ENCODE measurements around the gene PHF12. TPM values are rescaled to one million over a fixed set of nuclear protein-coding genes. Genes with fewer than 3 reads are reported as not detected.

The PHF12 gene
- total RNA-seq, 2 experiments from 2014 or later = 47.4 to 48.5 TPM

- CTCF ChIA-PET = interaction anchor here (1.2 to 2.9 kb wide), 6 partner anchors 8 to 138 kb away, joined by 3 to 18 read pairs (median 10); no protein-coding TSS in a partner anchor
- POLR2A ChIA-PET = interaction anchor here (0.6 to 2.7 kb wide), 3 partner anchors 9 to 174 kb away, joined by 3 to 11 read pairs (median 3); partner anchors contain the start of gene TLCD1
These were observed 50.2 kb downstream of the PHF12 start for GRCh38 chr17:28900986-28901726.

- CTCF ChIA-PET = interaction anchor here (1.0 to 2.2 kb wide), 3 partner anchors 17 to 173 kb away, joined by 3 to 13 read pairs (median 5); partner anchors contain the start of gene TLCD1
- POLR2A ChIA-PET = interaction anchor here (0.9 kb wide), 1 partner anchor 172 kb away, joined by 6 read pairs; no protein-coding TSS in a partner anchor
These were observed 52.0 kb downstream of the PHF12 start for GRCh38 chr17:28899212-28899815.

- CTCF ChIA-PET = interaction anchor here (0.7 to 2.2 kb wide), 8 partner anchors 18 to 172 kb away, joined by 3 to 13 read pairs (median 3); partner anchors contain the start of genes FAM222B, PHF12 and TLCD1
- POLR2A ChIA-PET = interaction anchor here (0.7 to 0.9 kb wide), 2 partner anchors 171 to 177 kb away, joined by 4 to 6 read pairs; no protein-coding TSS in a partner anchor
These were observed 52.8 kb downstream of the PHF12 start for GRCh38 chr17:28898527-28898955.

GRCh38 chr17:28897769-28898526 lies 53.4 kb downstream of the PHF12 start:
- CTCF ChIA-PET = interaction anchor here (0.7 to 2.2 kb wide), 8 partner anchors 19 to 171 kb away, joined by 3 to 13 read pairs (median 3); partner anchors contain the start of genes FAM222B, PHF12 and TLCD1
- POLR2A ChIA-PET = interaction anchor here (0.6 to 1.1 kb wide), 6 partner anchors 26 to 178 kb away, joined by 3 to 9 read pairs (median 4); partner anchors contain the start of genes RPL23A and TLCD1

- ChIA-PET CTCF (interaction anchor here (1.0 to 2.2 kb wide), 8 partner anchors 19 to 170 kb away, joined by 3 to 13 read pairs (median 3); partner anchors contain the start of genes FAM222B, PHF12 and TLCD1), POLR2A (interaction anchor here (0.6 to 1.1 kb wide), 7 partner anchors 14 to 171 kb away, joined by 3 to 9 read pairs (median 4); partner anchors contain the start of gene TLCD1)
These were observed 54.2 kb downstream of the PHF12 start, which contains the start of gene FLOT2 for GRCh38 chr17:28896884-28897768. FLOT2 (minus strand) TSS chr17:28897733; CDS start chr17:28897574, 159 bp downstream.

GRCh38 chr17:28896491-28896883 lies 54.8 kb downstream of the PHF12 start:
- POLR2A ChIA-PET = interaction anchor here (0.6 to 0.7 kb wide), 2 partner anchors 14 to 41 kb away, joined by 4 to 5 read pairs; no protein-coding TSS in a partner anchor

GRCh38 chr17:28895794-28896447 lies 55.4 kb downstream of the PHF12 start:
- ChIA-PET POLR2A (no interaction called here), CTCF (interaction anchor here (1.0 to 2.0 kb wide), 4 partner anchors 25 to 169 kb away, joined by 3 to 7 read pairs (median 4); no protein-coding TSS in a partner anchor)

More at GRCh38 chr17:28896491-28896883, 54.8 kb downstream of the PHF12 start:
- CTCF ChIA-PET = interaction anchor here (1.0 to 2.0 kb wide), 4 partner anchors 26 to 170 kb away, joined by 3 to 7 read pairs (median 4); no protein-coding TSS in a partner anchor

- ChIA-PET CTCF (interaction anchor here (0.7 to 2.9 kb wide), 5 partner anchors 9 to 130 kb away, joined by 3 to 18 read pairs (median 5); partner anchors contain the start of gene DHRS13), POLR2A (interaction anchor here (0.5 to 1.1 kb wide), 6 partner anchors 9 to 392 kb away, joined by 3 to 5 read pairs (median 4); partner anchors contain the start of gene DHRS13)
These were observed 57.8 kb downstream of the PHF12 start for GRCh38 chr17:28893248-28894183.

- CTCF ChIA-PET = interaction anchor here (1.1 to 2.9 kb wide), 5 partner anchors 9 to 128 kb away, joined by 3 to 18 read pairs (median 4); partner anchors contain the start of gene DHRS13
- POLR2A ChIA-PET = interaction anchor here (0.7 to 1.0 kb wide), 2 partner anchors 9 to 10 kb away, joined by 3 read pairs; no protein-coding TSS in a partner anchor
These were observed 59.3 kb downstream of the PHF12 start for GRCh38 chr17:28892024-28892423.

GRCh38 chr17:28891201-28891600 lies 60.1 kb downstream of the PHF12 start:
- ChIA-PET CTCF (interaction anchor here (2.9 kb wide), 1 partner anchor 11 kb away, joined by 18 read pairs; the partner anchor contains the start of gene DHRS13), POLR2A (no interaction called here)

- ChIA-PET CTCF (interaction anchor here (1.2 kb wide), 1 partner anchor 10 kb away, joined by 3 read pairs; no protein-coding TSS in a partner anchor), POLR2A (interaction anchor here (0.7 kb wide), 2 partner anchors 48 to 162 kb away, joined by 5 to 6 read pairs; no protein-coding TSS in a partner anchor)
These were observed 61.3 kb downstream of the PHF12 start for GRCh38 chr17:28889996-28890395.

- CTCF ChIA-PET = no interaction called here
- POLR2A ChIA-PET = no interaction called here
These were observed 62.5 kb downstream of the PHF12 start for GRCh38 chr17:28888832-28889231.

GRCh38 chr17:28887871-28888471 lies 63.3 kb downstream of the PHF12 start:
- ChIA-PET CTCF (interaction anchor here (1.0 kb wide), 1 partner anchor 14 kb away, joined by 3 read pairs; no protein-coding TSS in a partner anchor), POLR2A (interaction anchor here (0.5 kb wide), 1 partner anchor 23 kb away, joined by 4 read pairs; no protein-coding TSS in a partner anchor)

- POLR2A ChIA-PET = no interaction called here
- CTCF ChIA-PET = no interaction called here
These were observed 65.4 kb downstream of the PHF12 start for GRCh38 chr17:28885951-28886350.

- CTCF ChIA-PET = no interaction called here
These were observed 66.0 kb downstream of the PHF12 start for GRCh38 chr17:28885363-28885762.

More at GRCh38 chr17:28885363-28885762, 66.0 kb downstream of the PHF12 start:
- POLR2A ChIA-PET = no interaction called here
